HG03520 (cell line): ENCODE results near the gene GNL2.
"Not testable (repeated sequence)": the region's sequence is repeated elsewhere in the genome, so short reads cannot be mapped to it uniquely, and the experiment has no call there.

Source experiments
- ATAC-seq: cut with Tn5 transposase; IDR thresholded peaks from one replicate; pipeline ENCODE4 v1.9.1; 2021; ENCODE audit warnings: mild to moderate bottlenecking, moderate library complexity; ENCODE audit not compliant: unreplicated experiment

GNL2 gene

GRCh38 chr1:37560401-37561132 is 35.2 kb downstream of the GNL2 start:
- ATAC-seq: no peak

GRCh38 chr1:37559957-37560379 is 35.8 kb downstream of the GNL2 start:
- ATAC-seq: not testable (repeated sequence)

GRCh38 chr1:37559080-37559479 is 36.7 kb downstream of the GNL2 start:
- ATAC-seq: no peak

- ATAC-seq: no peak
Observed at GRCh38 chr1:37558411-37558810, 37.3 kb downstream of the GNL2 start.

- no peak for ATAC-seq
Observed at GRCh38 chr1:37557402-37557801, 38.3 kb downstream of the GNL2 start.

GRCh38 chr1:37556712-37557196 is 39.0 kb downstream of the GNL2 start, which contains the start of gene DNALI1:
DNALI1 (plus strand) TSS chr1:37556940; CDS start chr1:37556995, 55 bp downstream.
- ATAC-seq: no peak

GRCh38 chr1:37553927-37554808 is 41.6 kb downstream of the GNL2 start, which contains the start of gene SNIP1:
SNIP1 (minus strand) TSS chr1:37554293; CDS start chr1:37554229, 64 bp downstream.
- peak; percentile 85 for ATAC-seq

- ATAC-seq: no peak
Observed at GRCh38 chr1:37553598-37553926, 42.2 kb downstream of the GNL2 start.

GRCh38 chr1:37549341-37549740 is 46.4 kb downstream of the GNL2 start:
- no peak for ATAC-seq

GRCh38 chr1:37545019-37545418 is 50.7 kb downstream of the GNL2 start:
- ATAC-seq: no peak

GRCh38 chr1:37544530-37544929 is 51.2 kb downstream of the GNL2 start:
- ATAC-seq: no peak

GRCh38 chr1:37540036-37540785 is 55.5 kb downstream of the GNL2 start:
- no peak for ATAC-seq

GRCh38 chr1:37539154-37539553 is 56.6 kb downstream of the GNL2 start:
- ATAC-seq: not testable (repeated sequence)

GRCh38 chr1:37537378-37537777 is 58.4 kb downstream of the GNL2 start:
- ATAC-seq: no peak

GRCh38 chr1:37533317-37534093 is 62.2 kb downstream of the GNL2 start:
- no peak for ATAC-seq

- ATAC-seq: not testable (repeated sequence)
Observed at GRCh38 chr1:37532418-37533156, 63.1 kb downstream of the GNL2 start.

- not testable (repeated sequence) for ATAC-seq
Observed at GRCh38 chr1:37529888-37530287, 65.8 kb downstream of the GNL2 start.

- ATAC-seq: no peak
Observed at GRCh38 chr1:37519613-37520012, 76.1 kb downstream of the GNL2 start.

GRCh38 chr1:37518929-37519328 is 76.8 kb downstream of the GNL2 start:
- not testable (repeated sequence) for ATAC-seq
